D721Med (cell line): ENCODE results near the gene CPT1B.

Experiments used
- DNase-seq: peaks from one replicate; pipeline ENCODE4 v3.0.0; 2011; ENCODE audit warnings: low spot score; ENCODE audit not compliant: insufficient read length
- FAIRE-seq: peaks from 2 replicates; lab custom pipeline; 2011; peaks lifted over from hg19 to GRCh38; lab: Jason Lieb, UNC
- CTCF ChIP-seq: IDR thresholded peaks from 2 replicates; pipeline ENCODE4 v1.5.1; 2012; ENCODE audit warnings: mild to moderate bottlenecking, control low read depth; ENCODE audit not compliant: insufficient read depth; ENCODE audit errors: missing control alignments

CPT1B gene

GRCh38 chr22:50567721-50568252 lies 10.4 kb downstream of the CPT1B start:
- FAIRE-seq, result no peak
- DNase-seq, result no peak
- TF ChIP-seq CTCF, result no peak

- no peak for TF ChIP-seq CTCF
- DNase-seq, result no peak
- no peak for FAIRE-seq
Observed at GRCh38 chr22:50564289-50564688, 13.9 kb downstream of the CPT1B start.

- TF ChIP-seq CTCF, result no peak
- DNase-seq (no peak), FAIRE-seq (no peak)
Observed at GRCh38 chr22:50563413-50564160, 14.6 kb downstream of the CPT1B start.

GRCh38 chr22:50562523-50563412 lies 15.5 kb downstream of the CPT1B start, which contains the start of gene SYCE3:
TSS of gene SYCE3 (minus strand) at chr22:50562919. CDS start at chr22:50556405, 6,514 bp downstream.
- TF ChIP-seq CTCF, result peak; percentile 59
- DNase-seq, result no peak
- FAIRE-seq, result no peak

GRCh38 chr22:50561401-50562358 lies 16.5 kb downstream of the CPT1B start:
- TF ChIP-seq CTCF, result no peak
- FAIRE-seq (no peak), DNase-seq (no peak)

GRCh38 chr22:50560034-50560433 lies 18.2 kb downstream of the CPT1B start:
- DNase-seq (no peak), FAIRE-seq (no peak)
- no peak for TF ChIP-seq CTCF
